Purkinje cell (primary cell): Measurements from ENCODE around the gene LNX1. TPM values are rescaled to one million over a fixed set of nuclear protein-coding genes. Genes with fewer than 3 reads are reported as not detected.

Experiments
- polyA plus RNA-seq: library from polyadenylated mRNA; unstranded; fragments of >200 nt; fragmentation: Nextera tagmentation; gene quantifications from 2 replicates; pipeline ENCODE4 v1.2.1, GENCODE V29; 2014

The LNX1 gene
- 11.7 and 15.2 TPM in 2 replicates for polyA plus RNA-seq

GRCh38 chr4:53591372-53591892 lies at the start of gene LNX1:
LNX1 (minus strand) TSS chr4:53591486; CDS start chr4:53574002, 17,484 bp downstream.

Other genes with a start within 250 kb of the LNX1 start
- gene SCFD2, start 225.4 kb downstream of the LNX1 start, polyA plus RNA-seq: 8.4 and 12.6 TPM in 2 replicates
- 42.0 and 50.0 TPM in 2 replicates for gene FIP1L1, start 213.8 kb downstream of the LNX1 start, polyA plus RNA-seq